GM23248 (cell line): Measurements from ENCODE around the gene STIM2.

Source experiments
- EZH2 ChIP-seq: fragments of 200-600 bp; sonication (generic); IDR thresholded peaks from 2 replicates; pipeline ENCODE4 v1.6.1; 2018; ENCODE audit warnings: antibody characterized with exemption, mild to moderate bottlenecking; ENCODE audit not compliant: insufficient read depth, poor library complexity, severe bottlenecking
- EZH2phosphoT487 ChIP-seq: fragments of 200-600 bp; sonication (generic); IDR thresholded peaks from 2 replicates; pipeline ENCODE4 v1.6.1; 2018; ENCODE audit warnings: antibody characterized with exemption, moderate library complexity, mild to moderate bottlenecking, low read depth; ENCODE audit not compliant: insufficient read depth

DNA sequence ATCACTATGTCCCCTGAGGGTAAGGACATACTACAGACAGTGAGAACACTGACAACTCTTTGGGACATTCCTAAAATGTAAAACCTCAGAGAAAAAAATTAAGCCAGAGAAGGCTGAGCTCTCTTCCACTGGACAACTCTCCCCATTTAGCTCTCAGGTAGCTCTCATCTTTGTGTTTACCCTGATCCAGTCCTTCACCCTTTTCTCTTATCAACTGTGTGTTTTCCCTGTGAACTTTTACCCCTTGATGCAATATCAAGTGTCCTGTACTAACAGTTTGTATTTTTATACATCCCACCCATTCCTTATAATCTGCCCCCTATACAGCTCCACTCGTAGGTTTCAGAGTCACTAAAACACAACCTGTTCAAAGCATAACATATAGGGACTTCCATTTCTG, 182.6 kb downstream of the STIM2 start:
- TF ChIP-seq EZH2: no peak
- no peak for TF ChIP-seq EZH2phosphoT487
